ENCODE data around the gene WDR26. TPM values are rescaled to one million over a fixed set of nuclear protein-coding genes. Genes with fewer than 3 reads are reported as not detected.
A peak's percentile ranks its signal among the peaks of the same experiment; 100 is the strongest.

The WDR26 gene
- total RNA-seq, 1 experiment from 2014 or later = 81.4 TPM

GRCh38 chr1:224358237-224358636, 76.4 kb downstream of the WDR26 start:
- H3K36me3 Mint-ChIP-seq (ENCODE audit: insufficient read depth in 1 of 3, low read depth in 3 of 3) = peaks cover 7 to 34% (median 21%) of the 10 kb centered on the region in 3 experiments

More at GRCh38 chr1:224358237-224358636, 76.4 kb downstream of the WDR26 start:
- Histone ChIP-seq H3K18ac (ENCODE audit: insufficient read length, low read depth, low read length) (no peak overlapping the region), H2AFZ (ENCODE audit: low read length) (no peak overlapping the region), H3T11ph (ENCODE audit: low read length) (no peak overlapping the region), H3K79me2 (ENCODE audit: insufficient read depth, low read length) (peaks cover 17% of the 10 kb centered on the region; the same call in 1 of the 2 replicates), H2BK15ac (ENCODE audit: low read depth, low read length) (no peak overlapping the region), H3K23me2 (ENCODE audit: insufficient read length, low read depth, low read length, poor library complexity, severe bottlenecking) (no peaks in the 10 kb centered on the region), H2BK120ac (ENCODE audit: low read depth, low read length, poor library complexity, severe bottlenecking) (no peak overlapping the region), H3K79me1 (ENCODE audit: insufficient read depth, low read depth, low read length, poor library complexity, severe bottlenecking) (peaks cover 7% of the 10 kb centered on the region), H3K9ac (ENCODE audit: extremely low read depth, insufficient read length, low read length) (peak overlapping the region; percentile 59), H2BK5ac (ENCODE audit: insufficient read length, low read length) (no peak overlapping the region), H3K4me1 (ENCODE audit: insufficient read depth, low read length) (peaks cover 2% of the 10 kb centered on the region; the same call in 1 of the 2 replicates), H4K5ac (ENCODE audit: insufficient read length, low read depth, low read length) (no peak overlapping the region), H4K20me1 (ENCODE audit: control insufficient read depth, insufficient read depth, insufficient read length) (no peaks in the 10 kb centered on the region), H2BK12ac (ENCODE audit: insufficient read length, low read depth, low read length) (no peak overlapping the region), H3K27me3 (ENCODE audit: insufficient read depth, low read length) (no peaks in the 10 kb centered on the region), H4K8ac (replicated peaks; ENCODE audit: insufficient read length, low read depth, low read length) (no peak overlapping the region), H3K4me2 (ENCODE audit: insufficient read depth, insufficient read length, low read length) (peak overlapping the region; percentile 71), H3K9me3 (ENCODE audit: control insufficient read depth, low read depth, low read length) (no peaks in the 10 kb centered on the region), H2AK5ac (ENCODE audit: insufficient read length, low read length) (no peak overlapping the region), H3K27ac (ENCODE audit: insufficient read length, low read depth, low read length) (no peak overlapping the region), H3K23ac (ENCODE audit: insufficient read length, low read depth, low read length) (no peak overlapping the region), H3K4ac (ENCODE audit: low read depth, low read length) (no peak overlapping the region), H3K56ac (ENCODE audit: insufficient read length, low read depth, low read length) (no peak overlapping the region), H4K91ac (ENCODE audit: insufficient read length, low read depth, low read length) (no peak overlapping the region), H2BK20ac (ENCODE audit: low read depth, low read length, poor library complexity, severe bottlenecking) (no peak overlapping the region), H3K14ac (ENCODE audit: insufficient read depth, low read length) (no peak overlapping the region)
- no CpG with 5 or more reads among the region's 4 CpGs for WGBS (ENCODE audit: extremely low coverage, insufficient read length, low lambda C conversion rate)
- Mint-ChIP-seq H3K27ac (no peak overlapping the region), H3K4me3 (peak overlapping the region; percentile 89 to 93), H3K27me3 (ENCODE audit: low read depth) (no peaks in the 10 kb centered on the region), H3K9me3 (peaks cover 0 to 5% of the 10 kb centered on the region in 2 experiments; a peak in 3 of 5 replicates), H3K4me1 (peaks cover 20 to 24% of the 10 kb centered on the region in 2 experiments)
- no peak for TF ChIP-seq CTCF (conservative IDR thresholded peaks at IDR 0.05)
- DNase-seq = no peak

Data from H9 (cell line).